ENCODE data around the gene CYP26C1.
"Not testable (repeated sequence)": the region's sequence is repeated elsewhere in the genome, so short reads cannot be mapped to it uniquely, and the experiment has no call there.

CYP26C1 gene

DNA sequence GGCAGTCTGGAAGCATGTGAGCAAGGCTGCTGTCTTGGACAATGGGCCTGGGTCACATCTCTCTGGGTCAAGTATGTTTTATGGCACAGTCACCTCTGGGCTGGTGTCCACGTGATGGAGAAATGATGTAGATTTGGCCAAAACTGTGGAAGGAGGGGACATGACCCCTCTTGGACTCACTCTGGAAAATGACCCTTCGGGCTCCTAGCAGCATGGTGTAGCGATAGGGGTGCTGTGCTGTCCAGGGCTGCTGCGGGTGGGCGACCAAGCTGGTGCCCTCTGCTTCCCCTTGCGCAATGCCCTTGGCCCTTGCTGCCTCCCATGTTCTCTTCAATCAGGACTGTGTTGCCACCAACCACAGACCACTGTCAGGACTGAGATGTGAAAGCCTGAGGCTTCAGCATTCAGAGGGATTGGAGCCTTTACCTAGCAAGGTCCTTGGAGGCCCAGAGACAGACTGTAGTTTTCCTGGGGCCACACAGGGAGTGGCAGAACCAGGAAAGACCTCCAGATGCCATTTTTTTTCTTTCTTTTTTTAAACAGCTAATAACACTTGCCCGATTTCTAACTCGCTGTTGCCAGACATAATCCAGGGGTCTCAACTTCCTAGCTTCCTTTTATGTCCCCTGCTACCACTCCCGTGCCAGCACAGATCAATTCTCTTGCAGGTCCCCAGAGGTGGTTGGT, 19.2 kb downstream of the CYP26C1 start:
- DNase-seq: no peak

DNA sequence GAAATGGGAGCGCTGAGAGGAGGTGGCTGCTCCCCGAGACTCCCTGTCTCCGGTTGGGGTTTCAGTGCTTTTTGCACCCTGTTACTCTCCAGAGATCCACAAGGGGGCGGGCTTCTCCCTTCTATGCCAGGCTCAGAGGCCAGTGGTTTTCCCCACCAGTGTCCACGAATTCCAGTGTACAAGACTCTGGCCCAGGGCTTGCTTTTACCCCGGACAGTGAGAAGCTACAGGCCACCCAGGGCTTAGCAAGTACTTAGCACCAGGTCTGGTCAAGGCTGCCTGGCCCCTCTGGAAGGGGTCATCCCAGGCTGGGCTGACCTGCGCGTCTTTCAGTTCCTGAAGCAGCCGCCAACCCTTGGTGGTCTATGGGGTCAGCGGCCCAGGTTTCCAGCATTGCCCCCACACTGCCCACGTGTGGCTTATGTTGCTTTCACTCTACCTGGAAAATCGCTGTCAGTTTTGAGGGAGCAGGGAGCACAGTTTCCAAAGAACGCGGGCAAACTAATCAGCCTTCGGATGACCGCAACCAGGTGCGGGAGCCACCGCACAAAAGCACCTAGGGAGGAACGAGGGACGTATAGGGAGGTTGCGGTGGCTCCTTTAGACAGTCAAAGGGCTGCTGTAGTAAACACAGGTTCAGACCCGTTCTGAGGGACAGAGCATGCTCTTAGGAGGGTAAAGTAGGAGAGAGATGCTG, 19.9 kb downstream of the CYP26C1 start:
- DNase-seq: peak; percentile 57

DNA sequence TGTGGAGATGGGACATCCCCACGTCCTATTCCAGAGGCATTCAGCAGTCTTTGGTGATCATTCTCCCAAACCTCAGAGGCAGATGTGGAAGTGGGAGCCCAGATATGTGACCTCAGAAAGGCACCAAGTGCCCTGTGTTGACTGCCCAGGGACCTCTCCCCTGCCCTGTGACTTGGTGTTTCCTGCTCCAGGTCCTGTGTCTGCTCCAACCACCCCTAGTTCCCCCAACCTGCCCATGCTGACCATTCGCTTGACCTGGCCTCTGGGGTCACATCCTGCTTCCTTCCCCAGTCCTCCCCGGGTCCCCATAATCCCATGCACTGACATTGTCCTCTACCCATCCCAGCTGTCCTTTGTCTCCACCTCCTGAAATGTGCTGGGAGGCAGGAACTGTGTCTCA, 20.7 kb downstream of the CYP26C1 start:
- DNase-seq: no peak

DNA sequence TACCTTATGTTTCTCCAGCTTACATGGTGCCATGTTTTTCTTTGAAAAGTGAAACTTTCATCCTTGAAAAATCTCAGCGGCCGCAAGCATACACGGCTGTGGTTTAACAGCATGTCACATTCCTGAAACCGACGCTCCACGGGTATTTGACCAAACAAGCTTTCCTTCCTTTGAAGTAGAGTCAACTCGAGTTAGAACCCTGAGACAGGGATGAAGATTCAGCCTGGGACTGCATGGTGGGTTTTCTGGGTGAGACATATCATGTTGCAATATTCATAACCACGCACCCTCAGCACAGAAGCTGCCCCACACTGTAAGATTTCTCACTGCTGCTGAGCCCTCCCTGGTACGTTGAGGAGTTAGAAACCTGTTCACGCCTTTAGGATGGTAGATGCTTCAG, 21.2 kb downstream of the CYP26C1 start:
- DNase-seq: no peak

DNA sequence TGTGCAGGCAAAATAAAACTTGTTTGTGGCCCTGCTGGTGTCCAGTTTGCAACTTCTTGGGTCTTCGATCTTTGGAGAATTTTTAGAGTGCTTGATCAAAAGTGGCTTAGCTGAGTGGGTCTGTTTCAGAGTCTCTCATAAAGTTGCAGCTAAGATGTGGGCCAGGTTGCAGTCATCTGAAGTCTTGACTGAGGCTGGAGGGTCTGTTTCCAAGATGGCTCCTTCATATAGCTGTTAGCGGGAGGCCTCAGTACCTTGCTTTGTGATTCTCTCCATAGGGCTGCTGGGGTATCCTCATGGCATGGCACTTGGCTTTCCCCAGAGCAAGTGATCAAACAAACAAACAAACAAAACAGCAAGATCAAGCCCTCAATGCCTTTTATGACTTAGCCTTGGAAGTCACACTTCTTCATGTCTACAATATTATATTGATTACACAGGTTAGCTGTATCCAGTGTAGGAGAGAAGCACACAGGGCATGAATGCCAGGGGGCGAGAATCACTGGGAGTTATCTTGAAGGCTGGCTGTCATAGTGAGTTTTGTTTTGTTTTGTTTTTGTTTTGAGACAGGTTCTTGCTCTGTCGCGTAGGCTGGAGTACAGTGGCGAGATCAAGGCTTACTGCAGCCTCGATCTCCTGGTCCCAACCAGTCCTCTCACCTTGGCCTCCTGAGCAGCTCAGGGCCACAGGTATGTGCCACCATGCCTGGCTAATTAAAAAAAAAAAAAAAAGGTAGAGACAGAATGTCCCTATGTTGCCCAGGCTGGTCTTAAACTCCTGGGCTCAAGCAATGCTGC, 23.3 kb downstream of the CYP26C1 start:
- no peak for DNase-seq

DNA sequence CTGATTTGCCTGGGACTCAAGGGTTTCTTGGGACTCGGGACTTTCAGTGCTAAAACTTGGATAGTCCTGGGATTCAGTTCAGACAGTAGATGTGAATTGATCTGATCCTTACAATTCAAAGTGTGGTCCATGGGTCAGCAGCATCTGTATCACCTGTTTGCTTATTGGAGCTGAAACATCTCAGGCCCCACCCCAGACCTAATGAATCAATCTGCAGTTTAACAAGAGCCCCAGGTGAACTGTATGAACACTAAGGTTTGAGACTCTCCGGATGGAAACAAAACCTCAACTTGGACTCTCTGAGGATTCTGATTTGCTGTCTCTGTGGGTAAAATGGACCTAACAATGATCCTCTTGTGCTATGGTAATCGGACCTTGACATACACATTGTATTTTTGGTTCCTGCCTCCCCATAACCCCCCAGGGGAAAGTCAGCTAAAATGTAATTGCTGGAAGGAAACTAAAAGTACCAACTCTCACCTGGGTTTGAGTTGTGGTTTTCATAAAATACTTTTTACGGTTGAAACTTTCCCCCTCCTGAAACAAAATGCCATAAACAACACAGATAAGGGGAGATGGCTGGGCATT, 24.8 kb downstream of the CYP26C1 start:
- no peak for DNase-seq

DNA sequence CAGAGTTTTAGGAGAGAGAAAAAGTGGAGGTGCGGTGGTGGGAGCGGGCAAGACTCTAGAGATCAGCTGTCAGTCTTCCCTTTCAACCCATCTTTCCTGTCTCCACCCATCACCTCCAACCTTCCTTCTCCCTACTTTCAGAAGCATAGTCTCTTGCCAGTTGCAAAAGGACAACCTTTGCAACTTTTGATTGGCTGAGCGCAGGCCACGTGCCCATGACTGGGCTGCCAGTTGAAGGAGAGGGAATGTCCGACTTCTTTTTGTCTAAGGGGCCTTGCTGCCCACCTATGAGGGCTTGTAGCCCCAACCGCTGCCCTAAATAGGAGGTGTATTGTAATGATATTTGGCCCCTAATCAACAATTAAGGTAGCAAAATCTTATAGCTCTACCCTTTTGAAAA, 25.7 kb downstream of the CYP26C1 start:
- no peak for DNase-seq

DNA sequence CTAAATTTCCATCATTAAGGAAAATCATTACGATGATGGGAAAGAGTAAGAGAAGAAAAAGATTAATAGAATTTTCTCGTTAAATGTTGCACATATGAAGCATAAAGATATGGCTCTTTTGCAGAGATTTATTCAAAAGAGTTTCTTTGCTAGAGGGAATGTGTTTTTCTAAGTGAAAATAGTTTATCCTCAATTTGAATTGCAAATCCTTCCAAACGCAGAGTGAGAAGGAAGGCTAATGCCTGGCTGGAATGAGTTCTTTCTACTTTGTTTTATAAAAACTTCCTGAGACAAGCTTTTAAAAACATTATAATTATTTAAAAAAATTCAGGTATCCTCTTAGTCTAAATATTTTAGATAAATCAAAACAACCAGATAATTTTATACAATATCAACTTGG, 27.2 kb downstream of the CYP26C1 start:
- DNase-seq: no peak

DNA sequence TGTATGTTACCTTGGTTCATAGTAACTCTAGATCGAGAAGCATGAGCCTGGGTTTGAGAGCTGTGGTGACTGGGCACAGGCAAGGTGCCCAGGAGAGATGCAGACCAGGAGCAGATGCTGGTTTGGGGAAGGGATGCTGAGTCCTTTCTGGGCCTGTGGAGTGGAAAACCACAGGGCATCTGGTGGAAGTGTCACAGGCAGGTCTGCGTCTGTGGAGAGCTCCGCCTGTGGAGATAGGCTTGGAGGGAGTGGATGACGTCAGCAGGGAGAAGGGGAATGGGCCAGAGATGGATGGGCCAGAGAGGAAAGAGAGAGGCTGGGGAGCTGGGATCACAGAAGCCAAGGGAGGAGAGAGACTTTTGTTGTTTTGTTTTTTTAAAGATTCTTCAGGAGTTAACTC, 27.9 kb downstream of the CYP26C1 start:
- DNase-seq: no peak

DNA sequence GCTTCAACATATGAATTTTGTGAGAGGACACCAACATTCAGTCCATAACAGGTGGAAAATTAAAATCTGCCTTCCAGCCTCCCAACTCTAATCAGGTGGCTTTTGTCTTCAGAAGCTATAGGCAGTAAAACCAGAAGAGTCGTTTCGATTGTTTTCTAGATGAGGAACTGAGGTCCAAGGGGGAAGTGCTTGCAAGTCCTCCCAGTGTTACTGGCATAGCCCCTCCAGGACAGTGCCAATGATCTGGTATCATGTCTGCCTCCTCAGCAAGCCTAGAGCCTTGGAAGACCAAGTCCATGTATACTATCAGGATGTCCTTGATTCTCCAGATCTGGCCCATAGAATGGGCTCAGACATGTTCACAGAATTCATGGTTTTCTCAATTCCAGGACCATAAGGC, 30.0 kb downstream of the CYP26C1 start:
- no peak for DNase-seq

DNA sequence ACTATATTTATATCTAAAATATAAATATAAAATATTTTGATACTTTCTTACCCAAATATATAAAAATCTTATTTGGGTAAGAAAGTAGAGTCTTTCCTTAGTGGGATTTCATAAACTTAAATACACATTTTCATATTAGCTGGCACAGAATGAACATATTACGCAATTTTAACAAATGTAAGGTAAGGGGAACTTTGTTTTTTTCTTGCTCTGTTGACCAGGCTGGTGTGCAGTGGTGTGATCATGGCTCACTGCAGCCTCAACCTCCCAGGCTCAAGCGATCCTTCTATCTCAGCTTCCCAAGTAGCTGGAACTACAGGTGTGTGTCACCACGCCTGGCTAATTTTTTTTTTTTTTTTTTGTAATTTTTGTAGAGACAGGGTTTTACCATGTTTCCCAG, 31.4 kb downstream of the CYP26C1 start:
- DNase-seq: no peak

DNA sequence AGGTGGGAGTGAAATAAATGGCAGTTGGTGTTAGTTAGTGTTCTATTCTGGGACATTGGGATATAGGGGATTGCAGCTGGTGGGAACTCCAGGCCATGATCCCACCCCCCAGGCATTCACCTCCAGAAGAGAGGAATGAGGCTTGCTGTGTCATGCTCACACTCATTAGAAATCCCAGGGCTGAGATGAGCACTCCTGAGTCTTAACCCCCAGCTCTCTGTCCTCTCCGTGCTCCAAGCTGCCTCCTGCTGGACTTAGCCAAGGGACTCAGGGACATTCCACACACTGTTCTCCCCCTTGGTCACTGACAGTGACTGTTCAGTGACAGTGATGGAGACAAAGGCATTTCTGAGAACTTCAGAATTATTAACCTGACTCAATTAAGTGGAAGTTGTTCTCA, 34.6 kb downstream of the CYP26C1 start:
- DNase-seq: peak; percentile 31

DNA sequence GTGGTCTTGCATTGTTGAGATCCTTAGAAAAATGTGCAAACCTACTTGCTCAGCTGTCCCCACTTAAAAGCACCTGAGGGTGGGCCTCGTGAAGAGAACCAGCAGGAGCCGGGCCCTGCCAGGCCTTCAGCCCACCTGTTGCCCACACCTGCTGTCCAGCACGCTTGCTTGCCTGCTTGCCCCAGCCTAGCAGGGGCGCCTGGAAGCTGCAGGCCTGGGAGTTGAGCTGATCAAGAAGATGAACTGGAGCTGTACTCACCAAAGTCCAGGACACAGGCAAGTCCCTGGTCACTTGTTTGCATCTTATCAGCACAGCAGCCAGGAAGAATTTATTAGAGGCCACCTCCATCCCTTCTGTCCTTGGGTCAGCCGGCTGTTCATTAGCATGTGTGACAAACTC, 36.3 kb downstream of the CYP26C1 start:
- no peak for DNase-seq

DNA sequence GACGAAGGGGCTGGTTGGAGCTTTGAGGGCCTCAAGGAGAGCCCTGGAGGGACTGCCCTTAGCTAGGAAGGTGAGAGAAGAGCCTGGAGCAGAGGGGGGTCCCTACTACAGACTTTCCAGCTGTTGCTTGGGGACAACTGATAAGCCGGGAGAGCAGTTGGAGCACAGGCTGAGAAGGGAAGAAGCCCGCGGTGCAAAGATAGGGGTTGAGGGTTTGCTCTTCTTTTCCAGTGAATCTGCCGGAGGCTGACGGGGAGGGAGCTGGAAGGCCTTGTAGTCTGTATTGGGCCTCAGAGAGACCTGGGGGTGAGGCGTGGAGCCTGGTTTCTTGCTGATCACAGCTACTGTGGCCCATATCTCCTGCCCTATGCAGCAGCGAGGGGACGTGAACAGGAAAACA, 36.8 kb downstream of the CYP26C1 start:
- DNase-seq: no peak

DNA sequence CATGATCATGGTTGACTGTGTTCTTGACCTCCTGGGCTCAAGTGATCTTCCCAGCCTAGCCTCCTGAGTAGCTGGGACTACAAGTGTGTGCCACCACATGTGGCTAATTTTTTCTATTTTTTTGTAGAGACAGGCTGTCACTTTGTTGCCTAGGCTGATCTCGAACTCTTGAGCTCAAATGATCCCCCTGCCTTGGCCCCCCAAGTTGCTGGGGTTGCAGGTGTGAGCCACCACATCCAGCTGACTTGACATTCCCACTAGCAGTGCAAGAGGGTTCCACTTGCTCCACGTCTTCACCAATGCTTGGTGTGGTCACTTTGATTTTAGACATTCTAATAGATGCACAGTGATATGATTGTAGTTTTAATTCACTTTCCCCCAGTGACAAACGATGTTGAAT, 38.2 kb downstream of the CYP26C1 start:
- no peak for DNase-seq

DNA sequence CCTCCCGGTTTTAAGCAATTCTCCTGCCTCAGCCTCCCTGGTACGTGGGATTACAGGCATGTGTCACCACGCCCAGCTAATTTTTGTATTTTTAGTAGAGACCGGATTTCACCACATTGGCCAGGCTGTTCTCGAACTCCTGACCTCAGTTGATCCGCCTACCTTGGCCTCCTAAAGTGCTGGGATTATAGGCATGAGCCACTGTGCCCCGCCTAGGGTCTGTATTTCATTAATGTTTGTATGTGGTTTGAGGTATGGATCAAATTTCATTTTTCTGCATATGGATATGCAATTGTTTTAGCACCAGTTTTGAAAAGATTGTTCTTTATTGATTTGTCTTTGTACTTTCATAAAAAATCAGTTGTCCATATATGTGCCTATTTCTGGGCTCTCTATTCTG, 39.1 kb downstream of the CYP26C1 start:
- no peak for DNase-seq

DNA sequence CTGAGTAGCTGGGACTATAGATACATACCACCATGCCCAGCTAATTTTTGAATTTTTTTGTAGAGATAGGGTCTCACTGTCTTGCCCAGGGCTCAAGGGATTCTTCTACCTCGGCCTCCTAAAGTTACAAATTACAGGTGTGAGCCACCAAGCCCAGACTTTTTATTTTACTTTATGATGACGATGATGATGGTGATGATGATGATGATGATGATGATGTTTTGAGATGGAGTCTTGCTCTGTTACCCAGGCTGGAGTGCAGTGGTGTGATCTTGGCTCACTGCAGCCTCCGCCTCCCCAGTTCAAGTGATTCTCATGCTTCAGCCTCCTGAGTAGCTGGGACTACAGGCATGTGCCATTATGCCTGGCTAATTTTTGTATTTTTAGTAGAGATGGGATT, 40.5 kb downstream of the CYP26C1 start:
- DNase-seq: not testable (repeated sequence)

DNA sequence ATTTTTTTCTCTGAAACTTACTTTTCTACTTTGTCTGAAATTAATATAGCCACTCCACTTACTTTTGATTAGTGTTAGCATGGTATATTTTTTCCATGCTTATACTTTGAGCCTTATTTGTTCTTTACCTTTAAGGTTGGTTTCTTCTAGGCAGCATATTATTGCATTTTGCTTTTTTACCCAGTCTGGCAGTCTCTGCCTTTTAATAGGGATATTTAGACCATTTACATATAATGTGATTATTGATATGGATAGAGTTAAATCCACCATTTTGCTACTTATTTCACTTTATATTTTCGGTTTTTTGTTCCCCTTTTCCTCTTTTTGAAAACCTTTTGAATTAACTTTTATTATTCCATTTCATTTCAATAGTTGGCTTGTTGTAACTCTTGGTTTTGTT, 43.4 kb downstream of the CYP26C1 start:
- DNase-seq: no peak

DNA sequence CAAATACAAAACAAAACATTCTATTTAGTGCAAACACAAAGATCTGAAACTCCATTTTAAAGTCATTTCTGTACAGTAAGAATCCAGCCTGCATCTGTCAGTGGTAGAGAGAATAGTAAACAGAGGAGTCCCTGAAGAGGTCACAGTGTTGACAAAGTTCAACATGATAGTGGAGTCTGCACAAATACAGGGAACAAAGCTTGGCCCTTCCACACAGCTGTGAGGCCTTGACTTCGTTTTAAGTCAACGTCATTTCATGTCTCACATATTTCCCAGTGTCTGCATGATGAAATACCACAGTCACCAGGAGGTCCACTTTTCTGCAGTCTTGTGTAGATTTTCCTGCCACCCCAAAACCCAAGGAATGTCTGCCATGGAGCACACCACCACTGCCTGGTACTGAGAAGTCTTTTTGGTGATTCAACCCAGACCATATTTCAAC, 46.1 kb downstream of the CYP26C1 start:
- no peak for DNase-seq

DNA sequence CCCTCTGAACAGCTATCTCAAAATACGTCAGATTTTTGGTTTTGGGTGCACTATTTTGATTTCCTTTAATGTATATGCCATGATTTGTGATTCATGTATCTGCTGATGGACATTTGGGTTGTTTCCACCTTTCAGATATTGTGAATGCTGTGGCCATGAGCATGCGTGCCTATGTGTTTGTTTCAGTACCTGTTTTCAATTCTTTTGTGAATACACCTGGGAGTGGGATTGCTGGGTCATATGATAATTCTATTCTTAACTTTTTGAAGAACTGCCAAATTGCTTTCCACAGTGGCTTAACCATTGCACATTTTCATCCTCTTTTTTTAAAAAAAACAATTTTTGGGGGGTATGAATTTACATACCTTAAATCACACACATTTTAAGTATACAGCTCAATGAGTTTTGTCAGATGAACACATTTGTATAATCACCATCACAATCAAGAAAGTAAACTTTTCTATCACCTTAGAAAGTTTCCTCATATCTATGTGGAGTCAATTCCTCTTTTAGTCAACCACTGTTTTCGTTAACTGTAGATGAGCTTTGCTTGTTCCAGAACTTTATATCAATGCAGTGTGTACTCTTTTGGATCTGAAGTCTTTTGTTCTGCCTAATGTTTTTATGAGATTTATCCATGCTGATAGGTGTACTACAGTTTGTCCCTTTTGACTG, 50.0 kb downstream of the CYP26C1 start:
- no peak for DNase-seq

DNA sequence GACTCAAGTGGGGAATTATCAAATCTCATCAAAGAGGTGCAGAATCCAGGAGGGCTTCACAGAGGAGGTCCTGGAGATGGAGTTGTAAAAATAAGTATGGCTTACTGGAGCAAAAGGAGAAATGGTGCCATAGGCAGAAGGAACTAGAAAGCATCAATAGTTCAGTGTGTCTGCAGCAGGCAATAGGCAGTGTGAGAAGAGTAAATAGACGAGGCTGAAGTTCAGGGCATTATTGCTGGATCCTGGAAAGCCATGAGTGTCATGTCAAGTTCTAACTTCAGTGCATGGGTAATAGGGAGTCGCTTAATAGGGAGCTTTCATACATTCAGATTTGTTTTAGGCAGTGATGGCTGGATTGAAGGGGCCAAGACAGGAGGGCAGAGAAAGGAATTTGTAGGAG, 52.4 kb downstream of the CYP26C1 start:
- DNase-seq: no peak

DNA sequence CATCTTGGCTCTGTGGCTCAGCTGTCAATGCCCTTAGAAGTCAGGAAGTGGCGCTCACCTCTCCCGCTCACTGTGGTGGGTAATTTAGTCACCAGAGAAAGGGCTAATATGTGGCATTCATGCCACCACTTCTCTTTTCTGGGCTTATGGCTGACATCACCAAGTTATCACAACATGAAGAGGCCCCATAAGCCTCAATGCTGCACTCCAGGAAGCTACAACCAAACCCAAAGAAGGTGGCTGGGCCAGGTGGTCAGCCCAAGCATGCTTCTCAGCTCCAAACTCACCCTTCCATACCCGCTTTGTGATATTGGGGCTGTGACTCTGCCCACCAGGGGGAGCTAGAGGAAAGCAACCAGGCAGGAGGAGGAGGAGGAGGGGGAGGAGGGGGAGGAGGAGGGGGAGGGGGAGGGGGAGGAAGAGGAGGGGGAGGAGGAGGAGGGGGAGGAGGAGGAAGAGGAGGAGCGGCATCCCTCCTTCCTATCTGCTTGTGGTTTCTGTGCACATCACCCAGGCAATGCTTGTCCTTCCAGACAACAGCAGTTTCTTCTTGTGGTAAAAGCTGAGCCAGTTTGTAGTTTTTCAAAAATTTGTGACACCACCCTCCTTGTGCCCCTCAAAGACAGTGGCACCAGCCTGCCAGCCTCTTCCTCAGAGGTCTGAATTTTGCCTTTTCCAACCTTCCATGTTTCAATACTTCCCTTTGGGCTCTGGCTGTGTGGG, 55.2 kb downstream of the CYP26C1 start:
- DNase-seq: peak; percentile 71

Measured in NCI-H82 (cell line).